AG20443 (cell line): Measurements from ENCODE around the gene ACSM5.

Source experiments
- DNase-seq: peaks from one replicate; pipeline ENCODE4 v3.0.0; 2012; ENCODE audit warnings: low spot score, mixed read lengths

The ACSM5 gene, protein sequence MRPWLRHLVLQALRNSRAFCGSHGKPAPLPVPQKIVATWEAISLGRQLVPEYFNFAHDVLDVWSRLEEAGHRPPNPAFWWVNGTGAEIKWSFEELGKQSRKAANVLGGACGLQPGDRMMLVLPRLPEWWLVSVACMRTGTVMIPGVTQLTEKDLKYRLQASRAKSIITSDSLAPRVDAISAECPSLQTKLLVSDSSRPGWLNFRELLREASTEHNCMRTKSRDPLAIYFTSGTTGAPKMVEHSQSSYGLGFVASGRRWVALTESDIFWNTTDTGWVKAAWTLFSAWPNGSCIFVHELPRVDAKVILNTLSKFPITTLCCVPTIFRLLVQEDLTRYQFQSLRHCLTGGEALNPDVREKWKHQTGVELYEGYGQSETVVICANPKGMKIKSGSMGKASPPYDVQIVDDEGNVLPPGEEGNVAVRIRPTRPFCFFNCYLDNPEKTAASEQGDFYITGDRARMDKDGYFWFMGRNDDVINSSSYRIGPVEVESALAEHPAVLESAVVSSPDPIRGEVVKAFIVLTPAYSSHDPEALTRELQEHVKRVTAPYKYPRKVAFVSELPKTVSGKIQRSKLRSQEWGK

DNA sequence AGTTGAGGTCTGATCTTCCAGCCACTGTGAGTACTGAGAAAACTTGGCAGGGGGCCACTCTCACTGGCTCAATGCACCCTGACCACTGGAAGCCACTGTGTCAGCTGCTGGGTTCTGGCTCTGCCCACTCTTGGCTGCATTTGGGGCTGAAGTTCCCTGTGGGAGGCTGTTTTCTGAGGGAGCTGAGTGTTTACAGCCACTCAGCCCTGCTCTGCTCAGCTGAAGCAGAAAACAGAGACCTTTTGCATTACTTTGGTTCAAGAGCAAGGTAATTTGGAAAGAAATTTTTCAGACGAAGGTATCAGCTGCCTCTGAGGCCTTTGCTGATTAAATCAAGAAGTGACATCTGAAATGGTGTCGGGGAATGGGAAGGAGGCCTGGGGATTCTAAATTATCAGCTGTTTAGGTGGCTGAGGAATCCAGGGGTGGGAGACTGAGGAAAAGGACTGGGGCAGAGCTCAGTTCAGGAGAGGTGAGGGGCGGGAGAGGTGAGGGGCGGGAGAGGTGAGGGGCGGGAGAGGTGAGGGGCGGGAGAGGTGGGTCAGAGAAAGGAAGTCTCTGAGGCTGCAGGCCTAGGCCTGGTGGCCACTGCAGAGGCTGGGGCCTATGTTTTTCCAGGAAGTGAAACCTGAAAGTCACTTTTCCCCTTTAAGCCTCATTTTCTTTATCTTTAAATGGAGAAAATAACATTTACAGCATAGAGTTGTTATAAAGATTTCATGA is at the start of gene ACSM5:
TSS of gene ACSM5 (plus strand) at position 137 of the 723 bp plus-strand sequence. CDS start 1,951 bp downstream, outside the sequence.
- DNase-seq, result no peak

- no peak for DNase-seq
These were observed 49.3 kb upstream of the ACSM5 start for GRCh38 chr16:20359997-20360396.

DNA sequence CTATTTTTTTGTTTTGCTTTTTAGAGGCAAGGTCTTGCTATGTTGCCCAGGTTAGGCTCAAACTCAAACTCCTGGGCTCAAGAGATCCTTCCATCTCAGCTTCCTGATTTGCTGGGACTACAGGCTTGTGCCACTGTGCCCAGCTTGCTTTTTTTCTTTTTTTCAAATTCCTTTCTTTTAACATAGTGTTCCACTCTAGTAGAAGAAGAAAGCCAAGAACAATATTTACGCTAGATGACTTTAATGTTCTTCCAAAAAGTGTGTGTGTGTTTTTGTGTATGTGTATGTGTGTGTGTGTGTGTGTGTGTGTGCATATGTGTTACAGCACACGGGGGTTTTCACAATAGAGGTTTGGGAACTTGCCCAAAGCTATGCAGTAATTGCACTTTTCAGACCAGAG is 46.1 kb upstream of the ACSM5 start:
- no peak for DNase-seq

DNA sequence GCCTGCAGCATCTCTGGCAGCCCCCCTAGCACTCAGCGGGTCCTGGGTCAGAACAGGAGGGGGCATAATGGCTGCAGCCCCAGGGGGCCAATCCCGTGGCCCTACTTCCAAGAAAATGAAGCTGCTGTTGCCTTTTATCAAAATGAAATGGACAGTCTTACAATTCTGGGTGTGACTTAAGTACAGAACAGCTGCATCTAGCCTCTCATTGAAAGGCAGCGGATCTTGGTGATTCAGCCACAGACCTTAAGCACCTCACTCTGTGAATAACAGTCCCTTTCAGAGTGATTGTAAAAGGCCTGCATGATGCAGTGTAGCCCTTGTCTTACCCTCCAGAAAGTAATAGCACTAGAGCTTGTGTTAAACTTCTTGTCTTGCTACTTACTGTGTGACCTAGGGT is 45.3 kb upstream of the ACSM5 start:
- DNase-seq, result no peak

- no peak for DNase-seq
These were observed 39.8 kb upstream of the ACSM5 start for GRCh38 chr16:20369452-20370054.

GRCh38 chr16:20372701-20373100 is 36.6 kb upstream of the ACSM5 start:
- DNase-seq, result no peak

GRCh38 chr16:20377181-20377580 is 32.2 kb upstream of the ACSM5 start:
- no peak for DNase-seq

- no peak for DNase-seq
These were observed 28.6 kb upstream of the ACSM5 start for GRCh38 chr16:20380782-20381181.

GRCh38 chr16:20382202-20382948 is 27.0 kb upstream of the ACSM5 start:
- no peak for DNase-seq

DNA sequence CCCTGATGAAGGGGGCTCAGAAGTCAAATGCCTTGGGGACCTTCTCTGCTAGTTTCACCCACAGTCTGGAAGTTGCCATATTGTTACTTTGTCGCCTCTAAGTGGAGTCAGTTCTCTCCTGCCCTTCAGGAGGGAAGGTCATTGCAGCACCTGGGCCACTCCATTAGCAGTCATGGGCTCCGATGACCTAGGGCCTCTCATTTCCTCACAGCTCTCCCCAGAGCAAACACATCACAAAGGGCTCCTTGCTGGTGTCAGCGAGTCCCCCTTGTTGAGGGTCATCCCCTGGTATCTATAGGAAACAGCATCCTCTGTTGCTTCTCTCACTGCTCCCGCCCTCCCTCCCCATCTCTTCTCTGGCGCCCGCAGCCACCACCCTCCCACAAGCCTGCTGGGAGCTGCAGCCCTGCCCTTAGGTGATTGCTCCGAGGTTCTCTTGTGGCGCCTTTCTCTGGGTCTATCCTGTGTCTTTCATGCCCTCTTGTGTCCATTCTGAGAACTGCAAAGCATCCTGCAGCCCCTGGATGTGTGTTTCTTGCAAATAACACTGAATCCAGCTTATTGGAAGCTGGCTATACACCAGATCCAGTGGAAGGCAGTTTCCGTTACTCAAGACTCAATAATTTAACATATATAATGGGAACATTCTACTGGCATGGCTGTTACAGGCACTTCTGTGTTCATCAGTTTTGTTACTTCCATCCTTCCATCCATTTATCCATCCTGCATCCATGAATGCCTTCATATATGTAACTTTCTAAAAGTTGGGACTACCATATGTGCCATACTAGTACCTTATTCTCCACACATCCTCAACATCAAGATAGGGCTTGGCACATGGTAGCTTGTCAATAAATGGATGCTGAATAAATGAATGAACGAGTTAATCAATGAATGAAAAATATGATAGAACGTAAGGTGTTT is 26.0 kb upstream of the ACSM5 start:
- DNase-seq, result peak; percentile 78

- DNase-seq, result peak; percentile 80
These were observed 23.2 kb upstream of the ACSM5 start for GRCh38 chr16:20385844-20386832.

DNA sequence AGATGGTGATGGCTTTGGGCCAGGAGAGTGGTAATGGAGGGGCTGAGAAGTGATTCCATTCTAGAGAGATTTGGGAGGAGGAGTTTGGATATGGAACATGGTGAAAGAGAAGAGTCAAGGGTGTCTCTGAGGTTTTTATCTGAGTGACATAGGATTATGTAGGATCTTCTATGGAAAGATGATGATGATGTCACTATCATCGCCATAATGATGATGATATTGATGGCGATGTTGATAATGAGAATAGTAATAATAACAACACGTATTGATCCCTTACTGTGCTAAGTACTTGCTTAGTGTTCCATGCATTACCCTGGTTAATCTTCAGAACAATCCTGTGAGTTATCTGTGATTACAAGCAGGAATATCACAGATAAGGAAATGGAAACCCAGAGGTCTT is 21.4 kb upstream of the ACSM5 start:
- DNase-seq, result no peak

DNA sequence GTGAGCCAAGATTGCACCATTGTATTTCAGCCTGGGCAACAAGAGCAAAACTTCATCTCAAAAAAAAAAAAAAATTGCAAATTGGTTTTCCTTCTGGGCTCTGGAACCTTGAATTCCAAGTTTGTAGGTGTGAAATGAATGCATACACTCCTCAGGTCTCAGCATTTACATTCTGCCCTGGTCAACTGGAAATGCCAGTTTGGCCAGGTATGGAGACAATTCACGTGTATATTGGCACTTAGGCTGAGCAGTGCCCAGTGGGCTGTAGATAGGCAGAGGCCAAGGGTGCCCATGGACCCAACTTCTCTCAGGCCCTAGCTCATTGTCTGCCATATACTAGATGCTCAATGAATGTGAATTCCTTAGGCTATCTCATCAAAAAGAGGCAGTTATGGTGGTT is 20.5 kb upstream of the ACSM5 start:
- DNase-seq, result no peak

GRCh38 chr16:20391045-20391444 is 18.3 kb upstream of the ACSM5 start:
- DNase-seq, result no peak

DNA sequence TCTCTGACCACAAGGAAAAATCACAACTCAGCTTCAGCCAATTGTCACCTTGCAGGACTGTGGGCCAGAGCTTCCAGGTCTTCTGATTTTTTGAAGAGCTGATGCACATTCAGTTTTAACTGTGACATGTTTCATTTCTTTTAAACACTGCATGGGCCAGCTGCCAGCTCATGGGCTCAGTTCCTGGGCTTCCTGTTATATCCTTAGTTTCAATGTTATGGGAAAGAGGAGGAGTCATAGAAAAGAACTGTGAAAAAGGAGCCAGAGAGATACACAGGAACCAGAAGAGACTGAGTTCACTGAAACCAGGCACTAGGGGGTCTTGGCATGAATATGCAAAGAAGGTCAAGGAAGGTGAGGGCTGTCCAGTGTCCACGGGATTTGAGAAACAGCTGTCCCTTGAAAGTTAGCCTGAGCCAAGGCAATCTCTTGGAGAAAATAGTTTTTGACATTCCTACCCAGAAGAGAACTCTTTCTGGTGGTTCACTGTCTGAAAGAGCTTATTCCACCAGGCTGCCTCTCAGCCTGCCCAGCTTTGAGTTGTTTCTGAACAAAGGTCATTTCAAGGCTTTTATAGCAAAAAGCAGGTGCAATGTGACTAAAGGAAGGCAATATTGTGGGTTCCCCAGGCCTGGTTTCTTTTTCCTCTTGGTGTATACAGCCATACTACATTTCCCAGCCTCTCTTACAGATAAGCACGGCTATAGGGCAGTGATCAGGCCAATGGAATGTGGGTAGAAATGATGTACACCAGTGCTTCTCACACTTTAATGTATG is 15.3 kb upstream of the ACSM5 start:
- DNase-seq, result no peak

GRCh38 chr16:20395946-20396345 is 13.4 kb upstream of the ACSM5 start:
- no peak for DNase-seq

DNA sequence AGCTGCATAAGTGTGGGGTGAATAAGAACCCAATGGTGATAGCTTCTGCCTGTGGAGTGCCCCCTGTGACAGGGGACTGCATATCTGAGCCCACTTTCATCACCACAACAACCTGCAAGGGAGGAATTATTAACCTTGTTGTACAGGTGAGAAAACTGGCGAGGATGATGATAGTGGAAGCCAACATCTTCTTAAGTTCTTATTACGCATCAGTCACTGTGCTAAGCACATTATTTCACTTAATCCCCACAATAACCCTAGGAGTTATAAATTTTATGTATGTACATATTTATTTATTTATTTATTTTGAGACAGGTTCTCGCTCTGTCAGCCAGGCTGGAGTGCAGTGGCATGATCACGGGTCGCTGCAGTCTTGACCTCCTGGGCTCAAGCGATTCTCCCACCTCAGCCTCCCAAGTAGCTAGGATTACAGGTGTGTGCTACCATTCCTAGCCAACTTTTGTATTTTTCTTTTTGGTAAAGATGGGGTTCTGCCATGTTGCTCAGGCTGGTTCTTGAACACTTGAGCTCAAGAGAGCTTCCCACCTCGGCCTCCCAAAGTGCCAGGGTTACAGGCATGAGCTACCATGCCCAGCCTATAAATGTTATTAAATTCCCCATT is 12.4 kb upstream of the ACSM5 start:
- no peak for DNase-seq

- DNase-seq, result no peak
These were observed 11.8 kb upstream of the ACSM5 start for GRCh38 chr16:20397468-20398074.
